Tibial artery (tissue), 4 donors: Measurements from ENCODE around the gene CACNA1C.
A peak's percentile ranks its signal among the peaks of the same experiment; 100 is the strongest.

Experiments
- DNase-seq, 2 donors: peaks; one replicate each; pipeline ENCODE4 v3.0.0-alpha.2; 2019
- H3K27ac ChIP-seq, 2 donors: fragments of 200-600 bp; sonication (generic) in 1 of 2; 1 replicate in 1 of 2; 2 replicates in 1 of 2; pipeline ENCODE4 v1.5.1; 2018 to 2019; ENCODE audit warnings: mild to moderate bottlenecking in 1 of 2
- H3K27me3 ChIP-seq, 2 donors: fragments of 200-600 bp; sonication (generic) in 1 of 2; one replicate each; pipeline versions ENCODE4 v1.5.1 to v1.6.0; 2016 to 2019
- H3K36me3 ChIP-seq, 3 donors: fragments of 200-600 bp; sonication (generic) in 2 of 3; one replicate each; pipeline ENCODE4 v1.5.1; 2016 to 2019; ENCODE audit warnings: mild to moderate bottlenecking in 2 of 3
- H3K4me1 ChIP-seq, 4 donors: fragments of 200-600 bp; sonication (generic) in 2 of 4; 1 replicate in 3 of 4; 2 replicates in 1 of 4; pipeline ENCODE4 v1.5.1; 2016 to 2019
- H3K4me3 ChIP-seq, 2 donors: fragments of 200-600 bp; sonication (generic) in 1 of 2; 1 replicate in 1 of 2; 2 replicates in 1 of 2; pipeline ENCODE4 v1.5.1; 2018 to 2019; ENCODE audit warnings: mild to moderate bottlenecking in 2 of 2
- H3K9me3 ChIP-seq, 3 donors: fragments of 200-600 bp; sonication (generic) in 1 of 3; one replicate each; pipeline ENCODE4 v1.5.1; 2016 to 2019
- intact Hi-C: fragments of 100-400 bp; cut with DNase I; formaldehyde crosslinking; loops from one replicate; pipeline ENCODE4 v1.15.0; 2023; ENCODE audit warnings: low total_unique reads
- TF ChIP-seq, protein P1 (sequence below), 2 experiments: fragments of 200-600 bp in 1 of 2; fragments of 450-650 bp in 1 of 2; IDR thresholded peaks; one replicate each; pipeline ENCODE4 v1.5.1; 2017 to 2019; ENCODE audit warnings: antibody characterized with exemption in 2 of 2, mild to moderate bottlenecking in 1 of 2, moderate library complexity in 1 of 2

Gene CACNA1C

DNA sequence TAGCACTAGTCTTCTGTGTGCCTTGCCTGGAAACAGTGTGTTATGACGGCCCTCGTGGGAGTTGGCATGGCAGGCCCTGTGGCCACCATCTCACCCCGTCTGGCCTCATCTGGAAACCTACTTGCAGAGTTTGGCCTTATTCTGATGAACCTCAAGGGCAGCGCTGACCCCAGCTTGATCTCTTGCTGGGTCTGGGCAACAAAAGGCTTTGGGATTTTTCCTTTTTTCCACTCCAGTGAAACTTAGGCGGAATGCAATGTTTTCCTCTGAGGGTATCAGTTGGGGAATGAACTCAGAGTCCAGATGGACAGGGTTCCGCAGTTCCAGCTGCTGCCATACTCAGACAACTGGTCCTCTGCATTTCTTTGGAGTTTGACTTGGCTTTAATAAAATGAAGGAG is 15.9 kb downstream of the CACNA1C start:
- H3K4me1 ChIP-seq = peaks cover 0 to 71% (median 45%) of the 10 kb centered on the region in 4 donors
- intact Hi-C loops = no loop called here
- peaks cover 0 to 5% (median 0%) of the 10 kb centered on the region in 3 donors for H3K36me3 ChIP-seq
- H3K9me3 ChIP-seq = peaks cover 0 to 12% (median 6%) of the 10 kb centered on the region in 3 donors
- H3K27ac ChIP-seq = peak overlapping the region; percentile 68 to 77
- TF ChIP-seq, protein P1, sequence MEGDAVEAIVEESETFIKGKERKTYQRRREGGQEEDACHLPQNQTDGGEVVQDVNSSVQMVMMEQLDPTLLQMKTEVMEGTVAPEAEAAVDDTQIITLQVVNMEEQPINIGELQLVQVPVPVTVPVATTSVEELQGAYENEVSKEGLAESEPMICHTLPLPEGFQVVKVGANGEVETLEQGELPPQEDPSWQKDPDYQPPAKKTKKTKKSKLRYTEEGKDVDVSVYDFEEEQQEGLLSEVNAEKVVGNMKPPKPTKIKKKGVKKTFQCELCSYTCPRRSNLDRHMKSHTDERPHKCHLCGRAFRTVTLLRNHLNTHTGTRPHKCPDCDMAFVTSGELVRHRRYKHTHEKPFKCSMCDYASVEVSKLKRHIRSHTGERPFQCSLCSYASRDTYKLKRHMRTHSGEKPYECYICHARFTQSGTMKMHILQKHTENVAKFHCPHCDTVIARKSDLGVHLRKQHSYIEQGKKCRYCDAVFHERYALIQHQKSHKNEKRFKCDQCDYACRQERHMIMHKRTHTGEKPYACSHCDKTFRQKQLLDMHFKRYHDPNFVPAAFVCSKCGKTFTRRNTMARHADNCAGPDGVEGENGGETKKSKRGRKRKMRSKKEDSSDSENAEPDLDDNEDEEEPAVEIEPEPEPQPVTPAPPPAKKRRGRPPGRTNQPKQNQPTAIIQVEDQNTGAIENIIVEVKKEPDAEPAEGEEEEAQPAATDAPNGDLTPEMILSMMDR (IDR thresholded peaks at IDR 0.05) = no peak
- no peaks in the 10 kb centered on the region for H3K27me3 ChIP-seq
- no peak overlapping the region for H3K4me3 ChIP-seq
- no peak for DNase-seq

DNA sequence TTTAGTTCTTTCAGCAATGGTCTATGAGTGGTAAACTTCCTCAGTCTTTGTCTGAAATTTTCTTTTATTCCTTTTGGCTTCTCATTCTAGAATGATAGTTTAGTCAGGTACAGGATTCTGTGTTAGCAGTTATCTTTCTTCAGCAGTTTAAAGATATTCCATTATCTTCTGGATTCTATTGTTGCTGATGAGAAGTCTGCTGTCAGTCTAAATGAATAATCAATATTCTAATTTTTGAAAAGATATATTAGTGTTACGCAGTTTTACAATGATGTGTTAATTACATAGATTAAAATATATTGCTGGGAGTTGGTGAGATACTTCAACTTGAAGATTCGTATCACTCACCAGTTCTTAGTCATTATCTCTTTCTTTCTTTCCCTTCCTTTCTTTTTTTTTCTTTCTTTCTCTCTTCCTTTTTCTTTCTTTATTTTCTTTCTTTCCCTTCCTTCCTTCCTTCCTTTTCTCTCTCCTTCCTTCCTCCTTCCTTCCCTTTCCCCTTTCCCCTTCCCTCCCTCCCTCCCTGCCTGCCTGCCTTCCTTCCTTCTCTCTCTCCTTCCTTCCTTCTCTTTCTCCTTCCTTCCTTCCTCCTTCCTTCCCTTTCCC is 17.8 kb downstream of the CACNA1C start:
- Histone ChIP-seq H3K27me3 (no peaks in the 10 kb centered on the region), H3K9me3 (peaks cover 0 to 12% (median 6%) of the 10 kb centered on the region in 3 donors), H3K4me1 (peaks cover 3 to 70% (median 40%) of the 10 kb centered on the region in 4 donors), H3K27ac (no peak overlapping the region), H3K4me3 (no peak overlapping the region), H3K36me3 (peaks cover 0 to 5% (median 0%) of the 10 kb centered on the region in 3 donors)
- no peak for DNase-seq
- intact Hi-C loops = no loop called here
- TF ChIP-seq, protein P1 (IDR thresholded peaks at IDR 0.05) = no peak

DNA sequence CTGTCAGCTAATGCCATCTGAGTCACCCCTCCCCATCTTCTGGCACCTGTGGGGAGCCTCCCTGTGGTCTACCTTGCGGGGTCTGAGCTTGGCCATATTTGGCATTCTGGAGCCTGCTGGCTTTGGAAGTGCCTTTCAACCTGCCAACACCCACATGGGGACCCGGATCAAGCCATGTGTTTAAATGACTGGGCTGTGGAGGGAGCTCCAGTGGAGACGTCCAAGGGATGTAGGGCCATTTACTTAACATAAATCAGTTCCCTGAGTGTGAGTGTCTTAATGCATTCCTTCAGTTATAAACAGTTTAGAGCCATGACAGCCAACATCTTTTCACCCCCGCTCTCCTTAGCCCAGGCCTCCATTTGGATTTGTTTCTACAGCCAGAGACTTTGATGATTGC is 22.0 kb downstream of the CACNA1C start:
- no peak for DNase-seq
- peak overlapping the region; percentile 91 for H3K27ac ChIP-seq

DNA sequence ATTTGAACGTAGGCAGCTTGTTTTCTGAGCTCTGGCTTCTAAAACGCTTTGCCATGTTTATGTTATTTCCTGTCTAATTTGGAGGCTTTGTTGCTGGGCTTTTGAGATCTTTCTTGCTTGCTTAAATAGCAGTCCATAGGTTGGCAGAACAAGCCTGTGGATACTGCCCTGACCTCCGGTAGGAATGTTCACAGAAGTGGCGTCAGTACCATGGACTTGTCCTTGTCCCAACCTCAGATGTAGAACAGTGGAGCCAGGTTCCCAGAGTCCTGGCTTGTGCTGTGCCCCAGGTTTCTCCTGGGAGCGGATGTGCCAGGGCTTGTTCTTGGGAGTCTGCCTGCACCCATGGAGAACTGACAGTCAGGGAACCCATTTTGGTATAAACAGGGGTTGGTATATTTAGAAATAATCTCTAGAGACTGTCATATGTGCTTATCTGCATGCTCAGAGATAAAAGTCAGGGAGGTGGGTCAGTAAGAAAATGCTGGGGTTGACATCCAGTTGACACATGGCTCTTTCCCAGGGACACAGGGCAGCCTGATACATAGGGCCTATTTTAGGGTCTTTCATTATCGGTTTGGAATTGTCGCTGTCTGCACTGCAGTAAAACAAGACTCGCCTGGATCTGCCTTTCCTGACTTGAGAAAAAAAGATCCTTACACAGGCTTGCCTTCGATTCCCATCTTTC is 22.9 kb downstream of the CACNA1C start:
- peak overlapping the region; percentile 91 for H3K27ac ChIP-seq
- DNase-seq = peak; percentile 68 to 94
- intact Hi-C loops = no loop called here

More for the DNA sequence above, 22.0 kb downstream of the CACNA1C start:
- H3K27me3 ChIP-seq = no peaks in the 10 kb centered on the region
- peaks cover 0 to 4% (median 0%) of the 10 kb centered on the region in 3 donors for H3K36me3 ChIP-seq
- intact Hi-C loops = no loop called here
- peaks cover 3 to 68% (median 29%) of the 10 kb centered on the region in 4 donors for H3K4me1 ChIP-seq
- TF ChIP-seq, protein P1 (IDR thresholded peaks at IDR 0.05) = no peak
- H3K4me3 ChIP-seq = no peak overlapping the region
- H3K9me3 ChIP-seq = peaks cover 0 to 11% (median 6%) of the 10 kb centered on the region in 3 donors

DNA sequence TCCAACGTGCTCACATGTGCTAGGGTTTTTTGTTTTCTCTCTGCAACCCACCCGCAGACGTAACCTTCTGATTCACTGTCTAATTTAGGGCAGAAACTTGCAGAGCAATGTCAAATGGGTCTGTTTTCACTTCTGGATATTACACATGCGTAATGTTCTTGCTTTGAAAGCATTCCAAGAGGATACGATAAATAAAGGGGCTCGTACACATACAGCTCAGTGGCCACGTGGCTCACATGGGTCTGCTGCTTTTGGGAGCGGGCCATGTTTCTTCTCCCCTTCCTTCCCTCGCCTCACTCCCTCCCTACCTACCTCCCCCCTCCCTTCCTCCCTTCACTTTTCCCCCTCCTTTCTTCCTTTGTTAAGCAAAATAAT is 23.4 kb downstream of the CACNA1C start:
- TF ChIP-seq, protein P1 (IDR thresholded peaks at IDR 0.05) = no peak
- Histone ChIP-seq H3K4me3 (peak overlapping the region; percentile 12 to 32), H3K27ac (peak overlapping the region; percentile 91), H3K9me3 (no peaks in the 10 kb centered on the region), H3K36me3 (no peaks in the 10 kb centered on the region), H3K27me3 (no peaks in the 10 kb centered on the region), H3K4me1 (peaks cover 3 to 78% (median 29%) of the 10 kb centered on the region in 4 donors)
- intact Hi-C loops = no loop called here
- DNase-seq = peak in 1 of 2 donors; percentile 82

More for the DNA sequence above, 22.9 kb downstream of the CACNA1C start:
- TF ChIP-seq, protein P1 (IDR thresholded peaks at IDR 0.05) = no peak
- Histone ChIP-seq H3K4me3 (peak overlapping the region; percentile 12 to 32), H3K4me1 (peaks cover 3 to 73% (median 29%) of the 10 kb centered on the region in 4 donors), H3K9me3 (peaks cover 0 to 3% (median 0%) of the 10 kb centered on the region in 3 donors), H3K27me3 (no peaks in the 10 kb centered on the region), H3K36me3 (no peaks in the 10 kb centered on the region)
